MM.1S (cell line): Measurements from ENCODE around the gene OR52A1.

Source experiments
- CTCF ChIP-seq: fragments of 300-600 bp; sonication (generic); IDR thresholded peaks from 2 replicates; pipeline ENCODE4 v1.5.1; 2016; ENCODE audit warnings: antibody characterized with exemption, low read length, mixed read lengths
- EZH2 ChIP-seq: fragments of 300-600 bp; sonication (generic); optimal IDR thresholded peaks from 2 replicates; pipeline ENCODE3; 2017; ENCODE audit warnings: low read depth, mild to moderate bottlenecking, antibody characterized with exemption, low read length, mixed read lengths
- EZH2phosphoT487 ChIP-seq: fragments of 300-600 bp; sonication (generic); IDR thresholded peaks from 2 replicates; pipeline ENCODE4 v1.6.1; 2018; ENCODE audit warnings: antibody characterized with exemption, low read length

- TF ChIP-seq CTCF = no peak
- no peak for TF ChIP-seq EZH2phosphoT487
- no peak for TF ChIP-seq EZH2
These were observed 17.3 kb upstream of the OR52A1 start for GRCh38 chr11:5171856-5172255.
